A549 (cell line): ENCODE results near the gene OTOS. TPM values are rescaled to one million over a fixed set of nuclear protein-coding genes. Genes with fewer than 3 reads are reported as not detected.

ENCODE experiments used
- ATAC-seq, 2 experiments: fragments of 200-7000 bp in 1 of 2; fragments of >200 bp in 1 of 2; cut with Nextera tagmentation in 1 of 2; cut with Tn5 transposase in 1 of 2; 3 replicates each; pipeline versions ENCODE4 v1.8.0 to v1.9.1; 2018 to 2020; ENCODE audit warnings: mild to moderate bottlenecking in 1 of 2, moderate library complexity in 1 of 2
- CTCF ChIA-PET: fragments of 300-600 bp; sonication (Branson Sonifier 250); formaldehyde crosslinking; extraction: SDS; loops from one replicate; lab custom pipeline; 2021; ENCODE audit warnings: antibody characterized with exemption, inconsistent platforms; lab: Yijun Ruan, JAX
- POLR2A ChIA-PET: fragments of 350-600 bp; formaldehyde crosslinking; extraction: SDS; loops from one replicate; lab custom pipeline; 2021; ENCODE audit warnings: antibody characterized with exemption, inconsistent platforms; lab: Yijun Ruan, JAX
- DNase-seq, 2 experiments: peaks; one replicate each; pipeline versions ENCODE4 v3.0.0 to v3.0.0-alpha.2; 2011 to 2016; ENCODE audit warnings: low read depth in 1 of 2, low spot score in 1 of 2
- FAIRE-seq: peaks from 2 replicates; lab custom pipeline; 2011; peaks lifted over from hg19 to GRCh38; lab: Jason Lieb, UNC
- H3K27ac ChIP-seq, 2 experiments: fragments of >200 bp; sonication (Bioruptor Twin); formaldehyde crosslinking; 3 replicates each; pipeline ENCODE4 v1.5.1; 2016 to 2017
- H3K4me1 ChIP-seq: fragments of >200 bp; sonication (Bioruptor Twin); formaldehyde crosslinking; 3 replicates; pipeline ENCODE4 v1.6.1; 2016
- H3K4me2 ChIP-seq: fragments of >200 bp; sonication (Bioruptor Twin); formaldehyde crosslinking; 3 replicates; pipeline ENCODE4 v1.6.1; 2016
- H3K4me3 ChIP-seq: fragments of >200 bp; sonication (Bioruptor Twin); formaldehyde crosslinking; 3 replicates; pipeline ENCODE4 v1.5.1; 2016
- H3K9me3 ChIP-seq: fragments of >200 bp; sonication (Bioruptor Twin); formaldehyde crosslinking; 3 replicates; pipeline ENCODE4 v1.6.1; 2016
- CBX8 ChIP-seq: fragments of 200-600 bp; sonication (generic); IDR thresholded peaks from 2 replicates; pipeline ENCODE4 v1.6.1; 2016
- CEBPB ChIP-seq, 2 experiments: fragments of >200 bp in 1 of 2; sonication (Bioruptor Twin) in 1 of 2; formaldehyde crosslinking in 1 of 2; IDR thresholded peaks; 2 replicates each; pipeline ENCODE4 v1.6.1; 2012 to 2016
- E2F6 ChIP-seq: IDR thresholded peaks from 2 replicates; pipeline ENCODE4 v1.6.1; 2012; ENCODE audit warnings: low read depth, borderline replicate concordance
- EHF ChIP-seq: fragments of 250-450 bp; sonication (Bioruptor Pico); IDR thresholded peaks from 2 replicates; pipeline ENCODE4 v1.5.0; 2020; ENCODE audit warnings: mild to moderate bottlenecking
- FOSB ChIP-seq: fragments of 250-450 bp; sonication (Bioruptor Pico); IDR thresholded peaks from 2 replicates; pipeline ENCODE4 v1.5.0; 2020; ENCODE audit warnings: mild to moderate bottlenecking, moderate library complexity
- FOXS1 ChIP-seq: fragments of 250-450 bp; sonication (Bioruptor Pico); IDR thresholded peaks from 2 replicates; pipeline ENCODE4 v1.5.0; 2020; ENCODE audit warnings: mild to moderate bottlenecking, moderate library complexity
- JUN ChIP-seq, 2 experiments: fragments of >200 bp; sonication (Bioruptor Twin); formaldehyde crosslinking; IDR thresholded peaks; 2 replicates in 1 of 2; 3 replicates in 1 of 2; pipeline ENCODE4 v1.6.1; 2016 to 2017
- KDM1A ChIP-seq: fragments of 200-600 bp; sonication (generic); IDR thresholded peaks from 2 replicates; pipeline ENCODE4 v1.6.1; 2016; ENCODE audit warnings: low read depth, mild to moderate bottlenecking
- KDM5A ChIP-seq: fragments of 200-600 bp; sonication (generic); IDR thresholded peaks from 2 replicates; pipeline ENCODE4 v1.6.1; 2016; ENCODE audit warnings: antibody characterized with exemption, mild to moderate bottlenecking
- MYC ChIP-seq: IDR thresholded peaks from 2 replicates; pipeline ENCODE4 v1.6.1; 2012; ENCODE audit warnings: mild to moderate bottlenecking, inconsistent platforms, low read length, improper control_type of control experiment, borderline replicate concordance
- RCOR1 ChIP-seq: fragments of 150-350 bp; IDR thresholded peaks from 2 replicates; pipeline ENCODE4 v1.6.1; 2014; ENCODE audit warnings: antibody characterized with exemption, low read length, low read depth
- RFX5 ChIP-seq: fragments of 450-650 bp; IDR thresholded peaks from 2 replicates; pipeline ENCODE4 v1.7.1; 2014; ENCODE audit warnings: antibody characterized with exemption, mild to moderate bottlenecking, moderate library complexity
- SREBF2 ChIP-seq: fragments of 450-650 bp; IDR thresholded peaks from 2 replicates; pipeline ENCODE4 v1.6.1; 2014; ENCODE audit warnings: mild to moderate bottlenecking, moderate library complexity
- USF2 ChIP-seq: fragments of 450-650 bp; IDR thresholded peaks from 2 replicates; pipeline ENCODE4 v1.6.1; 2014; ENCODE audit warnings: antibody characterized with exemption
- ZNF302 ChIP-seq: fragments of 250-450 bp; sonication (Bioruptor Pico); IDR thresholded peaks from 2 replicates; pipeline ENCODE4 v1.9.0; 2021; ENCODE audit warnings: inconsistent platforms, mild to moderate bottlenecking, moderate library complexity
- WGBS: methylation state at CpG from one replicate; pipeline ENCODE4 v1.1.6; 2017; ENCODE audit errors: missing lambda C conversion rate; 5-methylcytosine and 5-hydroxymethylcytosine counted together
- polyA plus RNA-seq, 4 experiments: library from polyadenylated mRNA; depleted of rRNA in 3 of 4; stranded (reverse); fragments of >200 nt; fragmentation: RNase III in 1 of 4; extraction: RNeasy Plus Mini Kit Qiagen cat#74134 plus additional on column Dnase treatment in 1 of 4; gene quantifications; 2 replicates in 3 of 4; 3 replicates in 1 of 4; pipeline ENCODE4 v1.2.3, GENCODE V29; 2011 to 2017
- TF ChIP-seq, protein P1 (sequence below): fragments of >200 bp; sonication (Bioruptor Twin); formaldehyde crosslinking; IDR thresholded peaks from 2 replicates; pipeline ENCODE4 v1.6.1; 2016
- TF ChIP-seq, protein P2 (sequence below): fragments of 250-450 bp; sonication (Bioruptor Pico); IDR thresholded peaks from 2 replicates; pipeline ENCODE4 v1.5.0; 2021; ENCODE audit warnings: mild to moderate bottlenecking, moderate library complexity, borderline replicate concordance

OTOS gene
- polyA plus RNA-seq, 2 of the 4 experiments (the other 2 are of a cell fraction): not detected

DNA sequence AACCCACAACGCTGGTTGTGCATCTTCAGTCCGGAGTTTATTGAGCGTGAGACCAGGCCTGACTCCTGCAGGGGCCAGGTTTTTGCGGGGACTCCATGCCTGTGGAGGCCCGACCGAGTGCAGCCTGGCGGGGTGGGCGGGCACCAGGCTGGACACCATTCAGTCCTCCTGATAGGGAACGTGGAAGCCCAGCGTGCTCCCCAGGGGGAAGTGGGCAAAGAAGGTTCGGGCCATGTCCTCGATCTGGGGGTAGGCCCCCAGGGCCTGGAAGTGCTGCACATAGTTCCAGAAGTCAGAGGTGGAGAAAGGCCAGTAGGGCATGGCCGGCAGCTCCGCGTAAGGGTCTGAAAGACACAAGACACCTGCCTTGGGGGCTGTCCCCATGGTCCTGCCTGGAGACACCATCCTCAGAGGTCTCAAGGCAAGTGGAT, 1.4 kb downstream of the OTOS start:
- H3K4me1 ChIP-seq: peaks cover 12% of the 10 kb centered on the region; the same call in 2 of the 3 replicates
- DNase-seq (no peak), ATAC-seq (no peak), FAIRE-seq (no peak)
- CTCF ChIA-PET: interaction anchor here (1.5 to 9.6 kb wide), 4 partner anchors 14 to 119 kb away, joined by 3 to 176 read pairs (median 37); no protein-coding TSS in a partner anchor
- WGBS: 79% methylated on average over 15 of the region's 15 CpGs
- H3K4me3 ChIP-seq: no peak overlapping the region
- no peaks in the 10 kb centered on the region for H3K9me3 ChIP-seq
- H3K27ac ChIP-seq: no peak overlapping the region
- no peak overlapping the region for H3K4me2 ChIP-seq
- POLR2A ChIA-PET: no interaction called here
- no peak for TF ChIP-seq JUN (IDR thresholded peaks at IDR 0.05)
- no peak for TF ChIP-seq KDM1A
- no peak for TF ChIP-seq SREBF2
- no peak for TF ChIP-seq FOXS1
- no peak for TF ChIP-seq EHF (CRISPR knock-in tag)
- TF ChIP-seq RFX5: no peak
- TF ChIP-seq FOSB (CRISPR knock-in tag): no peak
- no peak for TF ChIP-seq CBX8
- TF ChIP-seq E2F6: no peak
- no peak for TF ChIP-seq KDM5A
- TF ChIP-seq MYC: no peak
- TF ChIP-seq ZNF302: no peak
- TF ChIP-seq, all 56 proteins: peak for 0

- TF ChIP-seq USF2 (no peak), CEBPB (IDR thresholded peaks at IDR 0.05) (no peak), FOXS1 (no peak), RFX5 (no peak), E2F6 (no peak), KDM5A (no peak)
- TF ChIP-seq, protein P1, sequence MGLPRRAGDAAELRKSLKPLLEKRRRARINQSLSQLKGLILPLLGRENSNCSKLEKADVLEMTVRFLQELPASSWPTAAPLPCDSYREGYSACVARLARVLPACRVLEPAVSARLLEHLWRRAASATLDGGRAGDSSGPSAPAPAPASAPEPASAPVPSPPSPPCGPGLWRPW: no peak
- no peak overlapping the region for H3K27ac ChIP-seq
- DNase-seq (no peak), FAIRE-seq (no peak), ATAC-seq (no peak)
- ChIA-PET POLR2A (no interaction called here), CTCF (interaction anchor here (1.6 to 9.6 kb wide), 3 partner anchors 14 to 119 kb away, joined by 4 to 176 read pairs (median 70); no protein-coding TSS in a partner anchor)
- WGBS: 76% methylated on average over 7 of the region's 9 CpGs
- H3K9me3 ChIP-seq: no peaks in the 10 kb centered on the region
- H3K4me1 ChIP-seq: peaks cover 11% of the 10 kb centered on the region; the same call in 2 of the 3 replicates
- no peak overlapping the region for H3K4me3 ChIP-seq
- H3K4me2 ChIP-seq: no peak overlapping the region
These were observed 2.0 kb downstream of the OTOS start for GRCh38 chr2:240138254-240138984.

DNA sequence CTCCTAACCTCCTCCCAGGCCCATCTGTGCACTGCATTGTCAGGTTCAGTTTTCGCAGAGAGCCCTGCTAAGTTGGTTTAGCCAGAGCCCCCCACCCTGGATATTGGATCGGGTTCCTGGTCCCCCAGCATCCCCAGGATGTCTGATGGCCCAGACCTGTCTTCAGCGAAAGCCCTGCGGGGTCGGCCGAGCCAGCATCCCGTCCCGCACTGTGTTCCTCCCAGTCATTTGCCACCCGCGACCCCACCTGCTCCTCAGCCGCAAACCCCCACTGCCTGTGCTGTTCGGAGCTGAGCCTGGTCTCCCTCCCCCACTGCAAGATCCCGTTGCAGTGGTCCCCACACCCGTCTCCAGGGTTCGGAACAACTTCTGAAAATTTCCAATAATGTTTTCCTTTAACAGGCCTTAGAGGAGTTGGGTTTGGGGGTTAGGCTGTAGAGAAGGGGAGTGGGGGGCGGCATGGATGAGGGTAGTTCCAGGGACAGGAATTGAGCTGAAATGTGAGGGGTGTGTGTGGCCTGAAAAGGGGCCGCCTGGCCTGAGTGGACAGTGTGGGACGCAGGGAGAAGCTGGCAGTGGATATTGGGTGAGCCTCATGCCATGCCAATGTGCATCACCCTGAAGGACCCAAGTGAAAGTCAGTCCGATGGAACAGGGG, 2.7 kb downstream of the OTOS start:
- CTCF ChIA-PET: interaction anchor here (7.3 to 9.6 kb wide), 2 partner anchors 15 to 78 kb away, joined by 70 to 176 read pairs; no protein-coding TSS in a partner anchor

More for the DNA sequence above, 2.7 kb downstream of the OTOS start:
- FAIRE-seq (no peak), ATAC-seq (no peak), DNase-seq (no peak)
- Histone ChIP-seq H3K4me1 (peaks cover 11% of the 10 kb centered on the region; the same call in 2 of the 3 replicates), H3K4me3 (no peak overlapping the region), H3K27ac (no peak overlapping the region), H3K4me2 (no peak overlapping the region), H3K9me3 (no peaks in the 10 kb centered on the region)
- TF ChIP-seq, protein P2, sequence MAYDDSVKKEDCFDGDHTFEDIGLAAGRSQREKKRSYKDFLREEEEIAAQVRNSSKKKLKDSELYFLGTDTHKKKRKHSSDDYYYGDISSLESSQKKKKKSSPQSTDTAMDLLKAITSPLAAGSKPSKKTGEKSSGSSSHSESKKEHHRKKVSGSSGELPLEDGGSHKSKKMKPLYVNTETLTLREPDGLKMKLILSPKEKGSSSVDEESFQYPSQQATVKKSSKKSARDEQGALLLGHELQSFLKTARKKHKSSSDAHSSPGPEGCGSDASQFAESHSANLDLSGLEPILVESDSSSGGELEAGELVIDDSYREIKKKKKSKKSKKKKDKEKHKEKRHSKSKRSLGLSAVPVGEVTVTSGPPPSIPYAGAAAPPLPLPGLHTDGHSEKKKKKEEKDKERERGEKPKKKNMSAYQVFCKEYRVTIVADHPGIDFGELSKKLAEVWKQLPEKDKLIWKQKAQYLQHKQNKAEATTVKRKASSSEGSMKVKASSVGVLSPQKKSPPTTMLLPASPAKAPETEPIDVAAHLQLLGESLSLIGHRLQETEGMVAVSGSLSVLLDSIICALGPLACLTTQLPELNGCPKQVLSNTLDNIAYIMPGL: no peak
- no peak for TF ChIP-seq RCOR1
- TF ChIP-seq, protein P1: no peak
- WGBS: 92% methylated on average over 18 of the region's 19 CpGs
- POLR2A ChIA-PET: no interaction called here
